NCI-H1436 treated with DMSO at 0.1 percent for 48 hours (cell line): ENCODE data around the gene ZMYM2.

Source experiments
- DNase-seq: peaks from one replicate; lab custom pipeline; 2025; lab: John Stamatoyannopoulos, UW

ZMYM2 gene

GRCh38 chr13:20105161-20105689 lies 146.7 kb downstream of the ZMYM2 start:
- DNase-seq, result no peak

- DNase-seq, result no peak
These were observed 148.2 kb downstream of the ZMYM2 start for GRCh38 chr13:20106742-20107141.

GRCh38 chr13:20109037-20109436 lies 150.5 kb downstream of the ZMYM2 start:
- DNase-seq, result no peak

GRCh38 chr13:20114066-20114610 lies 155.6 kb downstream of the ZMYM2 start:
- DNase-seq, result no peak

GRCh38 chr13:20116213-20116612 lies 157.7 kb downstream of the ZMYM2 start:
- no peak for DNase-seq

GRCh38 chr13:20118268-20119140 lies 160.0 kb downstream of the ZMYM2 start:
- no peak for DNase-seq

- no peak for DNase-seq
These were observed 161.4 kb downstream of the ZMYM2 start for GRCh38 chr13:20119960-20120359.

GRCh38 chr13:20121159-20121525 lies 162.6 kb downstream of the ZMYM2 start:
- no peak for DNase-seq

- no peak for DNase-seq
These were observed 165.8 kb downstream of the ZMYM2 start for GRCh38 chr13:20124303-20124702.

- no peak for DNase-seq
These were observed 166.7 kb downstream of the ZMYM2 start for GRCh38 chr13:20125129-20125782.

- no peak for DNase-seq
These were observed 167.2 kb downstream of the ZMYM2 start for GRCh38 chr13:20125783-20126165.

GRCh38 chr13:20126541-20127261 lies 168.2 kb downstream of the ZMYM2 start:
- DNase-seq, result no peak

GRCh38 chr13:20127262-20127561 lies 168.7 kb downstream of the ZMYM2 start:
- DNase-seq, result no peak

GRCh38 chr13:20127562-20128458 lies 169.3 kb downstream of the ZMYM2 start:
- no peak for DNase-seq

- no peak for DNase-seq
These were observed 170.0 kb downstream of the ZMYM2 start for GRCh38 chr13:20128459-20128931.

GRCh38 chr13:20129076-20129475 lies 170.5 kb downstream of the ZMYM2 start:
- no peak for DNase-seq

GRCh38 chr13:20130012-20130411 lies 171.5 kb downstream of the ZMYM2 start:
- DNase-seq, result no peak

GRCh38 chr13:20130652-20131051 lies 172.1 kb downstream of the ZMYM2 start:
- no peak for DNase-seq

GRCh38 chr13:20131057-20131832 lies 172.7 kb downstream of the ZMYM2 start:
- no peak for DNase-seq

GRCh38 chr13:20132052-20132634 lies 173.6 kb downstream of the ZMYM2 start:
- DNase-seq, result no peak
